ENCODE results near the gene LCMT2.

- TF ChIP-seq, protein P1, sequence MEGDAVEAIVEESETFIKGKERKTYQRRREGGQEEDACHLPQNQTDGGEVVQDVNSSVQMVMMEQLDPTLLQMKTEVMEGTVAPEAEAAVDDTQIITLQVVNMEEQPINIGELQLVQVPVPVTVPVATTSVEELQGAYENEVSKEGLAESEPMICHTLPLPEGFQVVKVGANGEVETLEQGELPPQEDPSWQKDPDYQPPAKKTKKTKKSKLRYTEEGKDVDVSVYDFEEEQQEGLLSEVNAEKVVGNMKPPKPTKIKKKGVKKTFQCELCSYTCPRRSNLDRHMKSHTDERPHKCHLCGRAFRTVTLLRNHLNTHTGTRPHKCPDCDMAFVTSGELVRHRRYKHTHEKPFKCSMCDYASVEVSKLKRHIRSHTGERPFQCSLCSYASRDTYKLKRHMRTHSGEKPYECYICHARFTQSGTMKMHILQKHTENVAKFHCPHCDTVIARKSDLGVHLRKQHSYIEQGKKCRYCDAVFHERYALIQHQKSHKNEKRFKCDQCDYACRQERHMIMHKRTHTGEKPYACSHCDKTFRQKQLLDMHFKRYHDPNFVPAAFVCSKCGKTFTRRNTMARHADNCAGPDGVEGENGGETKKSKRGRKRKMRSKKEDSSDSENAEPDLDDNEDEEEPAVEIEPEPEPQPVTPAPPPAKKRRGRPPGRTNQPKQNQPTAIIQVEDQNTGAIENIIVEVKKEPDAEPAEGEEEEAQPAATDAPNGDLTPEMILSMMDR (IDR thresholded peaks at IDR 0.05): no peak
- TF ChIP-seq TCF7L2 (IDR thresholded peaks at IDR 0.05; ENCODE audit: low read depth, low read length): no peak
- no peak for TF ChIP-seq POLR2AphosphoS5 (IDR thresholded peaks at IDR 0.05; ENCODE audit: low read depth, low read length)
These were observed 49.4 kb downstream of the LCMT2 start for GRCh38 chr15:43280996-43281395.

Measured in Panc1 (cell line).